ENCODE measurements around the gene TAF3.

GRCh38 chr10:7932301-7933036, 114.2 kb downstream of the TAF3 start:
- TF ChIP-seq CTCF (IDR thresholded peaks at IDR 0.05) (no peak), POLR2AphosphoS5 (IDR thresholded peaks at IDR 0.05) (no peak), POLR2A (IDR thresholded peaks at IDR 0.05) (no peak), EP300 (IDR thresholded peaks at IDR 0.05) (no peak)

Measured in stomach (tissue), 4 donors.